Measurements from ENCODE around the gene CNN2. TPM values are rescaled to one million over a fixed set of nuclear protein-coding genes. Genes with fewer than 3 reads are reported as not detected.

Gene CNN2
- total and polyA plus RNA-seq, 2 of the 13 experiments (the other 11 are each of a cell fraction or from before 2014, with no cell fraction given), result 63.6 to 70.0 TPM

DNA sequence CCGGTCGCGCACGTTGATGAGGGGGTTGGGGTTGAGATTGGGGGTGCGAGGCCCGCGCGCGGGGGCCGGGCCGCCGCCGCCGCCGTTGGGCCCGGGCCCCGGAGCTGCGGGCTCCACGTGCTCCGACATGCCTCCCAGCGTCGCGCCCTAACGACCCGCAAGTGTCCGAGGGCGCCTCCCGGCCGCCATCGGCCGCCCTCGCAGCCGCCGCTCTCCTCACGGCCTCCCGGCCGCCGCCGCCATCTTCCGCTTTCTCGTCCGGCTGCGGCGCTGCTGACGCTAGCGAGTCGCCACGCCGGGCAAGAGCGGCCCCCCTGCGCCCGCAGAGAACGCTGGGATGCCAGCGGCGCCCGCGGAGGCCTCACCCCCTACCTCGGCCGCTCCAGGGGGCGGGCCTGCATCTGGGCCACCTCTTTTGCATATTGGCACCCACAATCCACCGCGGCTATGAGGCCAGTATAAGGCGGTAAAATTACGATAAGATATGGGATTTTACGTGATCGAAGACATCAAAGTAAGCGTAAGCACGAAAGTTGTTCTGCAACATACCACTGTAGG is 5.5 kb upstream of the CNN2 start, which contains the start of gene TMEM259 (continued):
- TF ChIP-seq ETV5 (CRISPR knock-in tag; IDR thresholded peaks at IDR 0.05; ENCODE audit: borderline replicate concordance) (peak; percentile 16; the same call in 1 of the 2 replicates), NKX3-1 (CRISPR knock-in tag; IDR thresholded peaks at IDR 0.05) (no peak), ZNF460 (CRISPR knock-in tag; IDR thresholded peaks at IDR 0.05; ENCODE audit: borderline replicate concordance) (no peak), SP1 (IDR thresholded peaks at IDR 0.05) (no peak), SP1 (CRISPR knock-in tag; IDR thresholded peaks at IDR 0.05) (peak; percentile 48; the same call in 1 of the 2 replicates), AKAP8 (CRISPR knock-in tag; IDR thresholded peaks at IDR 0.05) (0 out of 2 replicates have a peak, but pooled peaks have one; percentile 14), ARNT2 (CRISPR knock-in tag; IDR thresholded peaks at IDR 0.05; ENCODE audit: low read depth) (peak; percentile 22; the same call in 1 of the 2 replicates), ESRRA (CRISPR knock-in tag; IDR thresholded peaks at IDR 0.05; ENCODE audit: low read depth) (peak; percentile 31; the same call in 1 of the 2 replicates), ELF1 (CRISPR knock-in tag; IDR thresholded peaks at IDR 0.05) (0 out of 2 replicates have a peak, but pooled peaks have one; percentile 32), THAP11 (CRISPR knock-in tag; IDR thresholded peaks at IDR 0.05) (peak; percentile 90), ZNF432 (CRISPR knock-in tag; IDR thresholded peaks at IDR 0.05; ENCODE audit: borderline replicate concordance) (0 out of 2 replicates have a peak, but pooled peaks have one; percentile 3), KLF15 (CRISPR knock-in tag; IDR thresholded peaks at IDR 0.05; ENCODE audit: borderline replicate concordance) (no peak), TCF7 (IDR thresholded peaks at IDR 0.05; ENCODE audit: low read depth) (no peak), KLF11 (CRISPR knock-in tag; IDR thresholded peaks at IDR 0.05) (no peak), JUN (CRISPR knock-in tag; IDR thresholded peaks at IDR 0.05) (no peak), KAT8 (CRISPR knock-in tag; IDR thresholded peaks at IDR 0.05) (peak; percentile 46; the same call in 1 of the 2 replicates), HOXA5 (CRISPR knock-in tag; IDR thresholded peaks at IDR 0.05) (peak; percentile 39; the same call in 1 of the 2 replicates), KMT2B (CRISPR knock-in tag; IDR thresholded peaks at IDR 0.05) (peak; percentile 44; the same call in 1 of the 2 replicates), ZNF670 (CRISPR knock-in tag; IDR thresholded peaks at IDR 0.05; ENCODE audit: borderline replicate concordance) (0 out of 2 replicates have a peak, but pooled peaks have one; percentile 16), ZNF510 (CRISPR knock-in tag; IDR thresholded peaks at IDR 0.05; ENCODE audit: low read depth) (no peak)
- TF ChIP-seq, protein P1, sequence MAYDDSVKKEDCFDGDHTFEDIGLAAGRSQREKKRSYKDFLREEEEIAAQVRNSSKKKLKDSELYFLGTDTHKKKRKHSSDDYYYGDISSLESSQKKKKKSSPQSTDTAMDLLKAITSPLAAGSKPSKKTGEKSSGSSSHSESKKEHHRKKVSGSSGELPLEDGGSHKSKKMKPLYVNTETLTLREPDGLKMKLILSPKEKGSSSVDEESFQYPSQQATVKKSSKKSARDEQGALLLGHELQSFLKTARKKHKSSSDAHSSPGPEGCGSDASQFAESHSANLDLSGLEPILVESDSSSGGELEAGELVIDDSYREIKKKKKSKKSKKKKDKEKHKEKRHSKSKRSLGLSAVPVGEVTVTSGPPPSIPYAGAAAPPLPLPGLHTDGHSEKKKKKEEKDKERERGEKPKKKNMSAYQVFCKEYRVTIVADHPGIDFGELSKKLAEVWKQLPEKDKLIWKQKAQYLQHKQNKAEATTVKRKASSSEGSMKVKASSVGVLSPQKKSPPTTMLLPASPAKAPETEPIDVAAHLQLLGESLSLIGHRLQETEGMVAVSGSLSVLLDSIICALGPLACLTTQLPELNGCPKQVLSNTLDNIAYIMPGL (CRISPR knock-in tag; IDR thresholded peaks at IDR 0.05; ENCODE audit: borderline replicate concordance in 1 of 2, low read depth in 1 of 2), result peak in 1 of 2 experiments; percentile 90; a peak in 1 of 4 replicates
- TF ChIP-seq, protein P2, sequence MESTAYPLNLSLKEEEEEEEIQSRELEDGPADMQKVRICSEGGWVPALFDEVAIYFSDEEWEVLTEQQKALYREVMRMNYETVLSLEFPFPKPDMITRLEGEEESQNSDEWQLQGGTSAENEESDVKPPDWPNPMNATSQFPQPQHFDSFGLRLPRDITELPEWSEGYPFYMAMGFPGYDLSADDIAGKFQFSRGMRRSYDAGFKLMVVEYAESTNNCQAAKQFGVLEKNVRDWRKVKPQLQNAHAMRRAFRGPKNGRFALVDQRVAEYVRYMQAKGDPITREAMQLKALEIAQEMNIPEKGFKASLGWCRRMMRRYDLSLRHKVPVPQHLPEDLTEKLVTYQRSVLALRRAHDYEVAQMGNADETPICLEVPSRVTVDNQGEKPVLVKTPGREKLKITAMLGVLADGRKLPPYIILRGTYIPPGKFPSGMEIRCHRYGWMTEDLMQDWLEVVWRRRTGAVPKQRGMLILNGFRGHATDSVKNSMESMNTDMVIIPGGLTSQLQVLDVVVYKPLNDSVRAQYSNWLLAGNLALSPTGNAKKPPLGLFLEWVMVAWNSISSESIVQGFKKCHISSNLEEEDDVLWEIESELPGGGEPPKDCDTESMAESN (CRISPR knock-in tag; conservative IDR thresholded peaks at IDR 0.05), result peak; percentile 97; the same call in 1 of the 2 replicates
- TF ChIP-seq, protein P3, sequence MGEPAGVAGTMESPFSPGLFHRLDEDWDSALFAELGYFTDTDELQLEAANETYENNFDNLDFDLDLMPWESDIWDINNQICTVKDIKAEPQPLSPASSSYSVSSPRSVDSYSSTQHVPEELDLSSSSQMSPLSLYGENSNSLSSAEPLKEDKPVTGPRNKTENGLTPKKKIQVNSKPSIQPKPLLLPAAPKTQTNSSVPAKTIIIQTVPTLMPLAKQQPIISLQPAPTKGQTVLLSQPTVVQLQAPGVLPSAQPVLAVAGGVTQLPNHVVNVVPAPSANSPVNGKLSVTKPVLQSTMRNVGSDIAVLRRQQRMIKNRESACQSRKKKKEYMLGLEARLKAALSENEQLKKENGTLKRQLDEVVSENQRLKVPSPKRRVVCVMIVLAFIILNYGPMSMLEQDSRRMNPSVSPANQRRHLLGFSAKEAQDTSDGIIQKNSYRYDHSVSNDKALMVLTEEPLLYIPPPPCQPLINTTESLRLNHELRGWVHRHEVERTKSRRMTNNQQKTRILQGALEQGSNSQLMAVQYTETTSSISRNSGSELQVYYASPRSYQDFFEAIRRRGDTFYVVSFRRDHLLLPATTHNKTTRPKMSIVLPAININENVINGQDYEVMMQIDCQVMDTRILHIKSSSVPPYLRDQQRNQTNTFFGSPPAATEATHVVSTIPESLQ (CRISPR knock-in tag; conservative IDR thresholded peaks at IDR 0.05), result 0 out of 2 replicates have a peak, but pooled peaks have one; percentile 88

Measured in HepG2 (cell line).